ENCODE measurements around the gene NPHP1. TPM values are rescaled to one million over a fixed set of nuclear protein-coding genes. Genes with fewer than 3 reads are reported as not detected.

NPHP1 gene
- total and polyA plus RNA-seq, 4 experiments from 2014 or later = 0.23 to 1.3 (median 0.91) TPM

GRCh38 chr2:110146183-110146944 lies 58.4 kb downstream of the NPHP1 start:
- Mint-ChIP-seq H3K4me3 (no peak overlapping the region), H3K9me3 (peaks cover 0 to 3% (median 0%) of the 10 kb centered on the region in 8 donors), H3K27me3 (peaks cover 4 to 7% of the 10 kb centered on the region in 2 donors), H3K4me1 (no peaks in the 10 kb centered on the region), H3K36me3 (no peaks in the 10 kb centered on the region), H3K27ac (no peak overlapping the region)
- H3K27me3 ChIP-seq (ENCODE audit: insufficient read depth, low read length) = no peaks in the 10 kb centered on the region
- no peaks in the 10 kb centered on the region for H3K9me3 ChIP-seq (ENCODE audit: control insufficient read depth in 1 of 2, low read length in 2 of 2)
- no peaks in the 10 kb centered on the region for H3K36me3 ChIP-seq (ENCODE audit: insufficient read depth, low read length)
- ChIA-PET CTCF (ENCODE audit: partially characterized antibody) (no interaction called here), POLR2A (ENCODE audit: partially characterized antibody) (no interaction called here)
- intact Hi-C loops (cut with micrococcal nuclease) = no loop called here
- H3K4me3 ChIP-seq (ENCODE audit: low read length in 2 of 2) = no peak overlapping the region
- DNase-seq = no peak
- H3K27ac ChIP-seq (ENCODE audit: low read depth, low read length) = no peak overlapping the region
- H3K4me1 ChIP-seq (ENCODE audit: insufficient read depth, low read length) = no peaks in the 10 kb centered on the region

- ChIA-PET CTCF (ENCODE audit: partially characterized antibody) (no interaction called here), POLR2A (ENCODE audit: partially characterized antibody) (no interaction called here)
- DNase-seq = no peak
- Histone ChIP-seq H3K27ac (ENCODE audit: low read depth, low read length) (no peak overlapping the region), H3K36me3 (ENCODE audit: insufficient read depth, low read length) (no peaks in the 10 kb centered on the region), H3K4me1 (ENCODE audit: insufficient read depth, low read length) (no peaks in the 10 kb centered on the region), H3K4me3 (ENCODE audit: low read length in 2 of 2) (no peak overlapping the region), H3K9me3 (ENCODE audit: control insufficient read depth in 1 of 2, low read length in 2 of 2) (no peaks in the 10 kb centered on the region), H3K27me3 (ENCODE audit: insufficient read depth, low read length) (no peaks in the 10 kb centered on the region)
- no peak overlapping the region for H3K27ac Mint-ChIP-seq
- no peak overlapping the region for H3K4me3 Mint-ChIP-seq
- H3K36me3 Mint-ChIP-seq = no peaks in the 10 kb centered on the region
- no peaks in the 10 kb centered on the region for H3K4me1 Mint-ChIP-seq
- intact Hi-C loops (cut with micrococcal nuclease) = no loop called here
- peaks cover 0 to 3% (median 0%) of the 10 kb centered on the region in 8 donors for H3K9me3 Mint-ChIP-seq
- peaks cover 4 to 7% of the 10 kb centered on the region in 2 donors for H3K27me3 Mint-ChIP-seq
These were observed 60.8 kb downstream of the NPHP1 start for GRCh38 chr2:110143982-110144381.

GRCh38 chr2:110140401-110140800 lies 64.4 kb downstream of the NPHP1 start:
- Mint-ChIP-seq H3K27ac (no peak overlapping the region), H3K27me3 (peaks cover 0 to 4% of the 10 kb centered on the region in 2 donors), H3K9me3 (peaks cover 0 to 3% (median 0%) of the 10 kb centered on the region in 8 donors), H3K4me1 (no peaks in the 10 kb centered on the region), H3K36me3 (no peaks in the 10 kb centered on the region), H3K4me3 (no peak overlapping the region)
- no peaks in the 10 kb centered on the region for H3K9me3 ChIP-seq (ENCODE audit: control insufficient read depth in 1 of 2, low read length in 2 of 2)
- intact Hi-C loops (cut with micrococcal nuclease) = no loop called here
- no peak for DNase-seq
- ChIA-PET POLR2A (ENCODE audit: partially characterized antibody) (no interaction called here), CTCF (ENCODE audit: partially characterized antibody) (no interaction called here)
- no peaks in the 10 kb centered on the region for H3K36me3 ChIP-seq (ENCODE audit: insufficient read depth, low read length)
- no peaks in the 10 kb centered on the region for H3K4me1 ChIP-seq (ENCODE audit: insufficient read depth, low read length)
- no peak overlapping the region for H3K4me3 ChIP-seq (ENCODE audit: low read length in 2 of 2)
- H3K27me3 ChIP-seq (ENCODE audit: insufficient read depth, low read length) = no peaks in the 10 kb centered on the region
- H3K27ac ChIP-seq (ENCODE audit: low read depth, low read length) = no peak overlapping the region

- intact Hi-C loops (cut with micrococcal nuclease) = no loop called here
- Histone ChIP-seq H3K4me3 (ENCODE audit: low read length in 2 of 2) (no peak overlapping the region), H3K27ac (ENCODE audit: low read depth, low read length) (no peak overlapping the region), H3K27me3 (ENCODE audit: insufficient read depth, low read length) (no peaks in the 10 kb centered on the region), H3K36me3 (ENCODE audit: insufficient read depth, low read length) (no peaks in the 10 kb centered on the region), H3K9me3 (ENCODE audit: control insufficient read depth in 1 of 2, low read length in 2 of 2) (no peaks in the 10 kb centered on the region), H3K4me1 (ENCODE audit: insufficient read depth, low read length) (no peaks in the 10 kb centered on the region)
- H3K27ac Mint-ChIP-seq = no peak overlapping the region
- peaks cover 4 to 5% of the 10 kb centered on the region in 2 donors for H3K36me3 Mint-ChIP-seq
- H3K4me1 Mint-ChIP-seq = no peaks in the 10 kb centered on the region
- ChIA-PET CTCF (ENCODE audit: partially characterized antibody) (no interaction called here), POLR2A (ENCODE audit: partially characterized antibody) (no interaction called here)
- H3K9me3 Mint-ChIP-seq = peaks cover 3 to 31% (median 20%) of the 10 kb centered on the region in 8 donors
- DNase-seq = no peak
- peaks cover 2 to 6% of the 10 kb centered on the region in 2 donors for H3K27me3 Mint-ChIP-seq
- no peak overlapping the region for H3K4me3 Mint-ChIP-seq
These were observed 70.8 kb downstream of the NPHP1 start for GRCh38 chr2:110134025-110134424.

GRCh38 chr2:110131166-110131565 lies 73.6 kb downstream of the NPHP1 start:
- Mint-ChIP-seq H3K4me3 (no peak overlapping the region), H3K27ac (no peak overlapping the region), H3K4me1 (no peaks in the 10 kb centered on the region), H3K27me3 (peaks cover 2 to 6% of the 10 kb centered on the region in 2 donors), H3K9me3 (peaks cover 3 to 31% (median 20%) of the 10 kb centered on the region in 8 donors), H3K36me3 (peaks cover 4 to 5% of the 10 kb centered on the region in 2 donors)
- H3K36me3 ChIP-seq (ENCODE audit: insufficient read depth, low read length) = no peaks in the 10 kb centered on the region
- no peak overlapping the region for H3K4me3 ChIP-seq (ENCODE audit: low read length in 2 of 2)
- H3K4me1 ChIP-seq (ENCODE audit: insufficient read depth, low read length) = no peaks in the 10 kb centered on the region
- ChIA-PET POLR2A (ENCODE audit: partially characterized antibody) (no interaction called here), CTCF (ENCODE audit: partially characterized antibody) (no interaction called here)
- DNase-seq = no peak
- H3K9me3 ChIP-seq (ENCODE audit: control insufficient read depth in 1 of 2, low read length in 2 of 2) = no peaks in the 10 kb centered on the region
- intact Hi-C loops (cut with micrococcal nuclease) = no loop called here
- H3K27ac ChIP-seq (ENCODE audit: low read depth, low read length) = no peak overlapping the region
- no peaks in the 10 kb centered on the region for H3K27me3 ChIP-seq (ENCODE audit: insufficient read depth, low read length)

- ChIA-PET POLR2A (ENCODE audit: partially characterized antibody) (no interaction called here), CTCF (ENCODE audit: partially characterized antibody) (no interaction called here)
- H3K36me3 Mint-ChIP-seq = peaks cover 4 to 5% of the 10 kb centered on the region in 2 donors
- H3K9me3 ChIP-seq (ENCODE audit: control insufficient read depth in 1 of 2, low read length in 2 of 2) = no peaks in the 10 kb centered on the region
- no peaks in the 10 kb centered on the region for H3K27me3 ChIP-seq (ENCODE audit: insufficient read depth, low read length)
- no peak overlapping the region for H3K27ac ChIP-seq (ENCODE audit: low read depth, low read length)
- peaks cover 2 to 6% of the 10 kb centered on the region in 2 donors for H3K27me3 Mint-ChIP-seq
- H3K9me3 Mint-ChIP-seq = peaks cover 3 to 31% (median 20%) of the 10 kb centered on the region in 8 donors
- intact Hi-C loops (cut with micrococcal nuclease) = no loop called here
- no peaks in the 10 kb centered on the region for H3K4me1 ChIP-seq (ENCODE audit: insufficient read depth, low read length)
- H3K4me1 Mint-ChIP-seq = no peaks in the 10 kb centered on the region
- no peak for DNase-seq
- no peak overlapping the region for H3K27ac Mint-ChIP-seq
- H3K4me3 ChIP-seq (ENCODE audit: low read length in 2 of 2) = no peak overlapping the region
- H3K36me3 ChIP-seq (ENCODE audit: insufficient read depth, low read length) = no peaks in the 10 kb centered on the region
- H3K4me3 Mint-ChIP-seq = no peak overlapping the region
These were observed 74.1 kb downstream of the NPHP1 start for GRCh38 chr2:110130757-110131156.

GRCh38 chr2:110126906-110127305 lies 77.9 kb downstream of the NPHP1 start:
- peaks cover 2 to 4% of the 10 kb centered on the region in 2 donors for H3K27me3 Mint-ChIP-seq
- ChIA-PET POLR2A (ENCODE audit: partially characterized antibody) (no interaction called here), CTCF (ENCODE audit: partially characterized antibody) (no interaction called here)
- H3K27ac ChIP-seq (ENCODE audit: low read depth, low read length) = no peak overlapping the region
- H3K4me3 ChIP-seq (ENCODE audit: low read length in 2 of 2) = no peak overlapping the region
- H3K4me1 ChIP-seq (ENCODE audit: insufficient read depth, low read length) = no peaks in the 10 kb centered on the region
- H3K4me3 Mint-ChIP-seq = no peak overlapping the region
- H3K4me1 Mint-ChIP-seq = no peaks in the 10 kb centered on the region
- no peak overlapping the region for H3K27ac Mint-ChIP-seq
- H3K36me3 ChIP-seq (ENCODE audit: insufficient read depth, low read length) = no peaks in the 10 kb centered on the region
- H3K9me3 ChIP-seq (ENCODE audit: control insufficient read depth in 1 of 2, low read length in 2 of 2) = no peaks in the 10 kb centered on the region
- intact Hi-C loops (cut with micrococcal nuclease) = no loop called here
- H3K27me3 ChIP-seq (ENCODE audit: insufficient read depth, low read length) = no peaks in the 10 kb centered on the region
- no peaks in the 10 kb centered on the region for H3K36me3 Mint-ChIP-seq
- peaks cover 0 to 4% (median under 1%) of the 10 kb centered on the region in 8 donors for H3K9me3 Mint-ChIP-seq
- no peak for DNase-seq

Measured in CD4-positive, alpha-beta memory T cell (primary cell).